SH-SY5Y (cell line): ENCODE data around the gene RAB11FIP4.

Experiments used
- GATA2 ChIP-seq: IDR thresholded peaks from 2 replicates; pipeline ENCODE4 v1.6.1; 2011; ENCODE audit warnings: mild to moderate bottlenecking, low read depth, low read length
- GATA3 ChIP-seq: IDR thresholded peaks from 2 replicates; pipeline ENCODE4 v1.6.1; 2011; ENCODE audit warnings: low read depth, mild to moderate bottlenecking, low read length, moderate library complexity

DNA sequence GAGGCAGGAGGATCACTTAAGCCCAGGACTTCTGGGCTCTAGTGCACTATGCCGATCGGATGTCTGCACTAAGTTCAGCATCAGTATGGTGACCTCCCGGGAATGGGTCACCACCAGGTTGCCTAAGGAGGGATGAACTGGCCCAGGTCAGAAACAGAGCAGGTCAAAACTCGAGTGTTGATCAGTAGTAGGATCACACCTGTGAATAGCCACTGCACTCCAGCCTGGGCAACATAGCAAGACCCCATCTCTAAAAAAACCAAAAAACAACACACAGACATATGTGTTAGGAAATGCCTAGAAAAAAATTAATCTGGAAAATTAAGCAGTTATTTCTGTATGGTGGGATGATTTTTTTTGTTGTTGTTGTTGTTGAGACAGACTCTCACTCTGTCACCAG is 127.0 kb downstream of the RAB11FIP4 start:
- no peak for TF ChIP-seq GATA2
- TF ChIP-seq GATA3: no peak
